Adrenal gland (tissue), 5 donors: ENCODE measurements around the gene MACROH2A1.

ENCODE experiments used
- CTCF ChIP-seq, 6 experiments: fragments of 450-650 bp in 4 of 6; fragments of 200-600 bp in 2 of 6; sonication (generic) in 1 of 6; IDR thresholded peaks; 1 replicate in 5 of 6; 2 replicates in 1 of 6; pipeline versions ENCODE4 v1.5.1 to v1.8.0; 2016 to 2021; ENCODE audit warnings: antibody characterized with exemption in 6 of 6, mild to moderate bottlenecking in 2 of 6, moderate library complexity in 1 of 6
- POLR2A ChIP-seq, 2 donors: fragments of 450-650 bp; IDR thresholded peaks; one replicate each; pipeline ENCODE4 v1.6.1; 2017; ENCODE audit warnings: antibody characterized with exemption in 2 of 2, mild to moderate bottlenecking in 2 of 2, moderate library complexity in 1 of 2
- donor health status: DM: no; HTN: no; CAD: no.

DNA sequence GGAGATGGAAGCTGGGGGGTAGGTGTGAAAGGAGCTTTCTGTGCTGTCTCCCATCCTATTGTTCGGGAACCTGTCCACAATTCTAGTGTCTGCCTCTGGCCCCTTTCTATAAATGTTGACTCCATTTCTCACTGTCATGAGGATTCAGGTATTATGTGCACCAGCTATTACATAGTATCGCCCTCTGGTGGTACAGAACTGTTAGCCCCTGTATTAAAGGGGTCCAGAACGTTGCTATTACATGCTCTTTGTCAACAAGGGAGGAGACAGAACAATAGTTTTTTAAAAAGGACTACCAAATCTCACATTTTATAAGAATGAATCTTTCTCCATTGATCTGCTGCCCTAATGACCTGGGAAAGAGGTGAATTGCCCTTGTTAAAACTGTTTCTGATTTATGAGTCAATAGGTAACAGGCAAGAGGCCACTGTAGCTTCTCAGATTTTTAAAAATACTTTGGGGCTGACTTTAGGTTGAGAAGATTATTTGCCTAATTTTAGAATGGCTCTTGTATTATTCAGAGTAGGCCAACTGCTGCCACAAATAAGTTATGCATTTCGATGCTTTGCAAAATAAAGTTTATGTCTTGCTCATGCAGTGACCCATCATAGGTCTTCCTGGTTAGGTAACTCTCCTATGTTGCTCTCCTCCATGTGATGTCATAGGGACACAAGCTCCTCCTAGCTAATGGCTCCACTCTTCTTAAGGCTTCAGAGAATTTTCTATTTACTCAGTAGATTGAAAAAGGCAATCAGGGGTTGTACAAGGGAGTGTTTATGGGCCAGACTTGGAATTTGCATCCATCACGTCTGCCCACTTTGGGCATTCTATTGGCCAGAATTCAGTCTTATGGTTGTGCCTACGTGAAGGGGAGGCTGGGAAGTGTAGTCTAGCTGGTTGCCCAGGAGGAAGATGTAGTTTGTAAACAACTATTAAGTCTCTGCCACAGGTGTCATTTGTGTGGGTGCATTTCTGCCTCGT, 27.4 kb upstream of the MACROH2A1 start:
- TF ChIP-seq CTCF (IDR thresholded peaks at IDR 0.05): peak; percentile 23 to 56 (median 48)
- no peak for TF ChIP-seq POLR2A (IDR thresholded peaks at IDR 0.05)
